RPMI7951 (cell line): ENCODE data around the gene ATRIP. TPM values are rescaled to one million over a fixed set of nuclear protein-coding genes. Genes with fewer than 3 reads are reported as not detected.

ENCODE experiments used
- DNase-seq: peaks from one replicate; pipeline ENCODE4 v3.0.0-alpha.2; 2012; ENCODE audit warnings: low read depth
- total RNA-seq: library from RNA; depleted of rRNA; stranded (reverse); fragments of >200 nt; shearing (Covaris generic); gene quantifications from 2 replicates; pipeline ENCODE4 v1.2.3, GENCODE V29; 2014; rRNA removed

Gene ATRIP
- total RNA-seq, 1 experiment from 2014 or later: 14.3 TPM

GRCh38 chr3:48502121-48502520 lies 55.6 kb downstream of the ATRIP start:
- DNase-seq: no peak

GRCh38 chr3:48502728-48503168 lies 56.2 kb downstream of the ATRIP start:
- peak; percentile 17 for DNase-seq

- peak; percentile 31 for DNase-seq
Observed at GRCh38 chr3:48503401-48504050, 57.0 kb downstream of the ATRIP start.

GRCh38 chr3:48504051-48504946 lies 57.8 kb downstream of the ATRIP start, which contains the start of gene SHISA5:
TSS of gene SHISA5 (minus strand) at chr3:48504174. CDS start at chr3:48504094, 80 bp downstream.
- peak; percentile 69 for DNase-seq

- no peak for DNase-seq
Observed at GRCh38 chr3:48505146-48505545, 58.6 kb downstream of the ATRIP start.

GRCh38 chr3:48505968-48506504 lies 59.5 kb downstream of the ATRIP start:
- DNase-seq: no peak

GRCh38 chr3:48507256-48508061 lies 60.9 kb downstream of the ATRIP start:
- DNase-seq: peak; percentile 94

GRCh38 chr3:48511551-48511950 lies 65.0 kb downstream of the ATRIP start:
- DNase-seq: no peak

- DNase-seq: no peak
Observed at GRCh38 chr3:48514431-48515227, 68.1 kb downstream of the ATRIP start.

Other genes starting within 250 kb of the ATRIP start
- 0.20 TPM in 1 of 2 replicates, not detected in the other for gene CAMP, start 223.2 kb upstream of the ATRIP start, total RNA-seq
- 2.9 and 3.0 TPM in 2 replicates for gene ZNF589, start 205.6 kb upstream of the ATRIP start, total RNA-seq
- gene NME6, start 145.4 kb upstream of the ATRIP start, total RNA-seq: 28.5 and 38.1 TPM in 2 replicates
- not detected in 2 replicates for gene SPINK8, start 113.1 kb upstream of the ATRIP start, total RNA-seq
- gene FBXW12, start 74.5 kb upstream of the ATRIP start, total RNA-seq: not detected in 2 replicates
- gene PLXNB1, start 16.7 kb upstream of the ATRIP start, total RNA-seq: 4.7 and 14.2 TPM in 2 replicates
- gene CCDC51, start 6.6 kb upstream of the ATRIP start, total RNA-seq: 18.1 and 21.6 TPM in 2 replicates
- 726 and 838 TPM in 2 replicates for gene TMA7, start 6.5 kb upstream of the ATRIP start, total RNA-seq
- 206 and 217 TPM in 2 replicates for gene SHISA5, start 57.4 kb downstream of the ATRIP start, total RNA-seq
- gene PFKFB4, start 110.1 kb downstream of the ATRIP start, total RNA-seq: 41.2 and 56.9 TPM in 2 replicates
- 4.3 and 7.2 TPM in 2 replicates for gene UCN2, start 117.0 kb downstream of the ATRIP start, total RNA-seq
- gene COL7A1, start 148.6 kb downstream of the ATRIP start, total RNA-seq: 110 and 141 TPM in 2 replicates
- 393 and 540 TPM in 2 replicates for gene UQCRC1, start 162.9 kb downstream of the ATRIP start, total RNA-seq
- not detected in 2 replicates for gene TMEM89, start 175.0 kb downstream of the ATRIP start, total RNA-seq
- 32.3 and 35.1 TPM in 2 replicates for gene SLC26A6, start 188.7 kb downstream of the ATRIP start, total RNA-seq
- gene CELSR3, start 216.1 kb downstream of the ATRIP start, total RNA-seq: 0.98 and 1.1 TPM in 2 replicates
- 25.7 and 29.6 TPM in 2 replicates for gene NCKIPSD, start 239.2 kb downstream of the ATRIP start, total RNA-seq